Parathyroid adenoma (tissue), 2 donors: ENCODE data around the gene RASA2.

Experiments
- H2AFZ ChIP-seq: fragments of 300-600 bp; sonication (generic); one replicate; pipeline ENCODE4 v1.7.0; 2017; ENCODE audit warnings: antibody characterized with exemption, mild to moderate bottlenecking
- H3K27ac ChIP-seq: fragments of 300-600 bp; sonication (generic); one replicate; pipeline ENCODE4 v1.7.0; 2017
- H3K27me3 ChIP-seq: fragments of 300-600 bp; sonication (generic); one replicate; pipeline ENCODE4 v1.7.0; 2017; ENCODE audit warnings: low read length; ENCODE audit not compliant: control insufficient read depth, insufficient read depth
- H3K36me3 ChIP-seq: fragments of 300-600 bp; sonication (generic); one replicate; pipeline ENCODE4 v1.7.0; 2017; ENCODE audit warnings: low read length; ENCODE audit not compliant: control insufficient read depth, insufficient read depth
- H3K4me1 ChIP-seq: fragments of 300-600 bp; sonication (generic); one replicate; pipeline ENCODE4 v1.7.0; 2017; ENCODE audit warnings: control low read depth
- H3K4me2 ChIP-seq: fragments of 300-600 bp; sonication (generic); one replicate; pipeline ENCODE4 v1.7.0; 2017; ENCODE audit warnings: low read length
- H3K4me3 ChIP-seq: fragments of 300-600 bp; sonication (generic); one replicate; pipeline ENCODE4 v1.7.0; 2017; ENCODE audit warnings: low read depth, low read length
- H3K79me2 ChIP-seq: fragments of 300-600 bp; sonication (generic); one replicate; pipeline ENCODE4 v1.7.0; 2017; ENCODE audit warnings: control low read depth
- H3K9ac ChIP-seq: fragments of 300-600 bp; sonication (generic); one replicate; pipeline ENCODE4 v1.7.0; 2017; ENCODE audit warnings: mild to moderate bottlenecking
- H3K9me3 ChIP-seq: fragments of 300-600 bp; sonication (generic); one replicate; pipeline ENCODE4 v1.7.0; 2017; ENCODE audit warnings: low read length; ENCODE audit not compliant: control insufficient read depth
- CTCF ChIP-seq: fragments of 300-600 bp; sonication (generic); IDR thresholded peaks from one replicate; pipeline ENCODE4 v1.7.0; 2017; ENCODE audit warnings: antibody characterized with exemption, mild to moderate bottlenecking
- donor health status: primary hyperparathyroidism.

Gene RASA2

GRCh38 chr3:141608438-141608837 lies 121.6 kb downstream of the RASA2 start:
- TF ChIP-seq CTCF: no peak
- Histone ChIP-seq H3K9ac (no peak overlapping the region), H3K27me3 (no peaks in the 10 kb centered on the region), H3K27ac (no peak overlapping the region), H3K36me3 (no peaks in the 10 kb centered on the region), H3K79me2 (no peaks in the 10 kb centered on the region), H3K4me3 (no peak overlapping the region), H3K9me3 (no peaks in the 10 kb centered on the region), H2AFZ (no peak overlapping the region), H3K4me1 (no peaks in the 10 kb centered on the region), H3K4me2 (no peak overlapping the region)

GRCh38 chr3:141610939-141611338 lies 124.1 kb downstream of the RASA2 start:
- Histone ChIP-seq H3K4me1 (no peaks in the 10 kb centered on the region), H3K4me2 (no peak overlapping the region), H3K4me3 (no peak overlapping the region), H3K36me3 (no peaks in the 10 kb centered on the region), H3K79me2 (no peaks in the 10 kb centered on the region), H3K27ac (no peak overlapping the region), H2AFZ (no peak overlapping the region), H3K9ac (no peak overlapping the region), H3K9me3 (no peaks in the 10 kb centered on the region), H3K27me3 (no peaks in the 10 kb centered on the region)
- TF ChIP-seq CTCF: no peak

DNA sequence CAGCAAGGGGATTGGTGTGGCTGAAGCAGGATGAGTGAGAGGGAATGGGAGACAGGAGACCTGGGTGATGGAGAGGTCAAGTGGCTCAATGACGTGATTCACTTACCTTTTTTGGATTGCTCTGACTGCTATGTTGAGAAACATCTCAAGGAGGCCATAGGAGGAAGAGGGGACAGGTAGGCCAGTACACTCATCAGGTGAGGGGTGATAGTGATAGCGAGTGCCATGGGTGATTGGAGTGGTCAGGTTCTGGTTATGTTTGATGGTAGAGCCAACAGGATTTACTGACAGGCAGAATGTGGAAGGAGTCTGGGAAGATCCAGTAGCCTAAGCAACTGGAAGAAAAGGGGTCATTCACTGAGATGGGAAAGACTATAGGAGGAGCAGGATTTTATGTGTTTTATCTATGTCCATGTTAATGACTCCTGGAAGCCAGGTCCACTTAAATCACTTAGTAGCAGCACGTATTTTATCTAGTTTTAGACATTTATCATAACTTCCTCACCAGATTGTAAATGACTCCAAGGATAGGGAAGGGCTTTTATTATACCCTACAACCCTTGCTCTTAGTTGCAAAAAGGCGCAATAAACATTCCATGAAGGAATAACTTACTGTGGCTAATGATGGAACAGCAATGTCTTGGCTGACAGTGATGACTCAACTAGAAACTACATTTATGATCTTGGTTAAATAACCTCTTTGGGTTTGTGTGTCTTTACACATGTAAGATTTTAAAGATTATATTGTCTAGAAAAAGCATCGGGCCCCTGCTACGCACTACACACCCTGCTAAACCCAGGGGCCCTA lies 131.5 kb downstream of the RASA2 start:
- Histone ChIP-seq H3K4me2 (no peak overlapping the region), H3K36me3 (no peaks in the 10 kb centered on the region), H3K9me3 (no peaks in the 10 kb centered on the region), H3K9ac (no peak overlapping the region), H3K27ac (no peak overlapping the region), H3K4me3 (no peak overlapping the region), H2AFZ (no peak overlapping the region), H3K27me3 (no peaks in the 10 kb centered on the region), H3K79me2 (no peaks in the 10 kb centered on the region), H3K4me1 (no peaks in the 10 kb centered on the region)
- no peak for TF ChIP-seq CTCF

DNA sequence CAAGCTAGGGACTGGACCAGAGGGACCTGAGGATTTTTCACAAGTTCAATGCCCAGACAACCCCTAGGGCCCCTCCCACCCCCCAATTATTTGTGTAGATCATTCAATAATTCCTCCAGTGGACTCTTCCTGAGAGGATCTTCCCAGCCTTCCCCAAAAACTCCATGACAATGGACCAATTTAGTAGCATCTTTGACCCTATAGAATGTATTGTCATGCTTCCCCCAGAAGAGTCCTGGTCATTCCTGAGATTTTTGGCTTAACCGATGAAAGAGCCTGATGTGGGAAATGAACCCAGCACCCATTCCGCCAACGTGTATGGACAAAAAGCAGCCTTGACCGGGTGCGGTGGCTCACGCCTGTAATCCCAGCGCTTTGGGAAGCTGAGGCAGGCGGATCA lies 132.1 kb downstream of the RASA2 start:
- no peak overlapping the region for H3K4me3 ChIP-seq
- H3K36me3 ChIP-seq: no peaks in the 10 kb centered on the region
- no peak overlapping the region for H2AFZ ChIP-seq
- no peak overlapping the region for H3K4me2 ChIP-seq
- H3K27ac ChIP-seq: no peak overlapping the region
- H3K9ac ChIP-seq: no peak overlapping the region
- no peaks in the 10 kb centered on the region for H3K27me3 ChIP-seq
- H3K4me1 ChIP-seq: no peaks in the 10 kb centered on the region
- TF ChIP-seq CTCF: no peak
- H3K9me3 ChIP-seq: no peaks in the 10 kb centered on the region
- H3K79me2 ChIP-seq: no peaks in the 10 kb centered on the region

DNA sequence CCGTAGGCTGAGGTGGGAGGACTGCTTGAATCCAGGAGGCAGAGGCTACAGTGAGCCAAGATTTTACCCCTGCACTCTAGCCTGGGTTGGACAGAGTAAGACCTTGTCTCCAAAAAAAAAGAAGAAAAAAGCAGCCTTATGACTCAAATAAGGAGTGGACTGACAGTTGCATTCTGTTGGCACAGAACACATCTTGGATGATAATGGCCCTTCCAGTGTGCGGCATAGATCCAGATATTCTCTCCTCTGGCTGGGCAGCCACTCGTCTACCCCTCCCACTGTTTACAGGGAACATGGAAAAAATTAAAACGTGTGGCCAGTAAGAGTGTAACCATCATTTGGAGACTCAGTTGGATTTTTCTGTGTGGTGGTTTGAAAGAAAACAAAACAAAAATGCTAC lies 132.6 kb downstream of the RASA2 start:
- Histone ChIP-seq H3K4me3 (no peak overlapping the region), H3K9ac (no peak overlapping the region), H3K27me3 (no peaks in the 10 kb centered on the region), H3K27ac (no peak overlapping the region), H3K9me3 (no peaks in the 10 kb centered on the region), H3K4me1 (no peaks in the 10 kb centered on the region), H3K4me2 (no peak overlapping the region), H2AFZ (no peak overlapping the region), H3K36me3 (no peaks in the 10 kb centered on the region), H3K79me2 (no peaks in the 10 kb centered on the region)
- no peak for TF ChIP-seq CTCF
